H1 (cell line): ENCODE data around the gene SLC47A2. TPM values are rescaled to one million over a fixed set of nuclear protein-coding genes. Genes with fewer than 3 reads are reported as not detected.

Experiments used
- RNF2 ChIP-seq: fragments of 200-900, 300-1000 bp; sonication (generic); IDR thresholded peaks from 2 replicates; pipeline ENCODE4 v1.7.1; 2016; ENCODE audit warnings: borderline replicate concordance, low read depth, mild to moderate bottlenecking, antibody characterized with exemption, low read length; ENCODE audit not compliant: poor library complexity, severe bottlenecking; ENCODE audit errors: missing control alignments
- RXRA ChIP-seq: IDR thresholded peaks from 2 replicates; pipeline ENCODE4 v1.6.1; 2011; ENCODE audit warnings: low read depth, mild to moderate bottlenecking, low read length, moderate library complexity; ENCODE audit not compliant: insufficient read depth
- TCF12 ChIP-seq: IDR thresholded peaks from 2 replicates; pipeline ENCODE4 v1.6.1; 2011; ENCODE audit warnings: low read depth, mild to moderate bottlenecking, low read length
- polyA plus RNA-seq, 7 experiments: library from polyadenylated mRNA; depleted of rRNA in 3 of 7; stranded (reverse) in 5 of 7; unstranded in 2 of 7; fragments of >200 nt in 5 of 7; fragments of 200-250 nt in 2 of 7; gene quantifications; 1 replicate in 5 of 7; 2 replicates in 1 of 7; 4 replicates in 1 of 7; pipeline versions ENCODE4 v1.2.1 to v1.2.3, GENCODE V29; 2011 to 2013; ENCODE audit warnings: missing spikeins in 2 of 7, mixed read lengths in 2 of 7
- total RNA-seq: library from RNA; stranded (reverse); fragmentation: NEBNext Ultra II Directional; extraction: Animal tissue kit (Norgen Biotek cat#: 25700); gene quantifications from 2 replicates; pipeline ENCODE4 v1.2.1, GENCODE V29; 2021

The SLC47A2 gene
- total and polyA plus RNA-seq, 2 of the 8 experiments (the other 6 are each of a cell fraction or from before 2014, with no cell fraction given), result not detected

GRCh38 chr17:19752216-19753050, 36.0 kb upstream of the SLC47A2 start (continued):
- no peak for TF ChIP-seq RNF2
- no peak for TF ChIP-seq RXRA
- no peak for TF ChIP-seq TCF12
